Activated CD4-positive, alpha-beta T cell treated with anti-CD3 and anti-CD28 coated beads for 4 hours (primary cell): ENCODE results near the gene IFNA13.
"Not testable (repeated sequence)": the region's sequence is repeated elsewhere in the genome, so short reads cannot be mapped to it uniquely, and the experiment has no call there.

Experiments
- DNase-seq, 2 donors: peaks; one replicate each; pipeline ENCODE4 v3.0.0-alpha.2; 2020

IFNA13 gene

DNA sequence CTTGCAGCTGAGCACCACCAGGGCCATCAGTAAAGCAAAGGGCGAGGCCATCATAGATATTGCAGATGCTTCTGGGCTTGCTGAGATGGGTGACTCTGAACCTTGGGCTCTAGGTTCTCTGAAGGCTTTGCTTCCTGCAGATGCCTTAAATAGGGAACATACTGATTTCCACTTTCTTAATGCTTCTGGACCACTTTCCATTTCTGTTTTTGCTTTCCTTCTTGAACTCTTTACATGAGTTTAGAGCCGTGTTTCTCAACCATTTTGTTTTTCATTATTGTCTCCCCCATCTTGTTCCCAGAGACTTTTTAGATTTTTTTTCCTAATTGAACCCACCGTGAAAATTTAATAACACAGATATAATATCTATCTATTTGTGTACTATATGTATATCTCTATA, at the start of gene IFNA13:
TSS of gene IFNA13 (minus strand) at position 101 of the 400 bp plus-strand sequence. CDS start at position 54, 47 bp downstream.
- no peak for DNase-seq

DNA sequence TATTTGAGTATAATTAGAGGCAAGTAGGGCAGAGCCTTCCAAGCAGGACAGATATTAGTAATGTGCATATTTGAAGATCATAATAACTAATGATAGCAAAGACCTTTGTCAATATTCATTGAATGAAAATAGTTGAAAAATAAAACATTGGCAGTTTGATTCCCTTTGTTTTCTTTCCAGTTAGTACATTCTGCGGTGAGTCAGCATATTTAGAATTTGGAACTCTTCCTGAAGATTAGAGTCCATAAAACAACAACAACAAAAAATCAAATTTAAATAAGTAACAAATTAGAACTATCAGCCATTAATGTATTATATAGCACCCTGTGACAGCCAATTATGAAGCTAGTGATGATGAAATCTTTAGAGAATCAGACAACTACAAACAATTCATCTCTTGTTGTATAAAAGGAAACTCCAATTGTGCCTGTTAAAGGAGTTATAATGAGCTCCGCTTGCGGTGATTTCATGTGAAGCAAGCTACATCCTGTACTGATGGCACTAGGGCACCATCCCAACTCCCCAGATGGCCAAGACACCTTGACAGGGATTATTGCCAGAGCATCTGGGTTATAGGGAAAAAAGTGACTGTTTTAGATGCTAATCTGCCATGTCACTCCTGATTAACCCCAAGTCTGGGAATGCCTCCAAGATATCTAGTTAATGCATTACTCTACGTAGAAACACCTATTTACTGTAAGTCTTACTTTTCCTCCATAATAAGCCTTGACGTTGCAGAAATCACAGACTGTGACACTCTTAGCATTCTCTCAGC, 47.8 kb upstream of the IFNA13 start:
- DNase-seq = no peak

DNA sequence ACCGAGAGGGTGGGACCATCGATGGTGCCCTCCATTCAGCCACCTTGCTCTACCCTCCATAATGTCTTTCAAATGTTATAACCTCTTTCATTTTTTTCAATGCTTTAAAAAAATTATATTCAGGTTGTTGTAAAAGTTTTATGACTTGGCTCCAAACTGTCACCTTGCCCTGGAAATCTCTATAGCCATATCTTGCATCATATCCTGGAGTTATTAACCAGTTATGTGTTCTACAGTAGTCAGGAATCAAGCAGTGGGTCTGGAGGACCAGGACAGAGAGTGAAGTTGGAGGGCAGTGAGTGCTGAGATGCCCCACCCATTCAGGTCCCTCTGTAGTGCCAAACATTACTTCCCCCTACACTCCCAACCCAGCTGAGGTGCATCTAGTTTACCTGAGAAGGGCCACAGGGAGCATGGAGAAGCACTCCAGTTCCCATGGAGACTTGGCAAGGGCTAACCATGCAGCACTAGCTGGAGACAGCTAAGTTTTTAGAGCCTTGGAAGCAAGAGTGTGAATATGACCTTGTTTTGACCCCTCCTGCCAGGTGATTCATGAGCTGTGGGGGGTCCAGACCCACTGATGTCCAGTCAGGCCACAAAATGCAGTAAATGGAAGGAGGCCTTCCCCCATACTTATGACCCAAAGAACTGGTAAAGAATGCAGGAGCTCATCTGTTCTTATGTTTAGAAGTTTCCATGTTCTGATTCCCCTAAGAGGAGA, 46.5 kb upstream of the IFNA13 start:
- no peak for DNase-seq

DNA sequence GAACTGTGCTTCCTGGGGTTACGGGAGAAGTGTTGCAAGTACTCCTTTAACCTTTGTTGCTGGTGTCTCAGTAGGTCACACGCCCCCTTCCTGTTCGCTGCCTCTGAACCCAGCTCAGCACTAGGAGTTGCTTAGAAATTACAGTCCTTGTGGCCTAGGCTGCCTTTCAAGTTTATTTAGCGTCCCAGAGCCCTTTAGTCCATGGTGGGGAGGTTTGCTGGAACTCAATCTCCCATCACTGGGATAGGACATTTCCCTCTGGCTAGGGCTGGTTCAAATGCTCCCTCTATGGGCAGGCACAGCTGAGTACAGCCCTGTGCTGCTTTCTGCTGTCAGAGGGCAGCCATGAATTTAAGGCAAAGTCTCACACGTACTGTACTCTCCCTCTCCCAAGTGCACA, 45.8 kb upstream of the IFNA13 start:
- DNase-seq = peak in 1 of 2 donors; percentile 8

DNA sequence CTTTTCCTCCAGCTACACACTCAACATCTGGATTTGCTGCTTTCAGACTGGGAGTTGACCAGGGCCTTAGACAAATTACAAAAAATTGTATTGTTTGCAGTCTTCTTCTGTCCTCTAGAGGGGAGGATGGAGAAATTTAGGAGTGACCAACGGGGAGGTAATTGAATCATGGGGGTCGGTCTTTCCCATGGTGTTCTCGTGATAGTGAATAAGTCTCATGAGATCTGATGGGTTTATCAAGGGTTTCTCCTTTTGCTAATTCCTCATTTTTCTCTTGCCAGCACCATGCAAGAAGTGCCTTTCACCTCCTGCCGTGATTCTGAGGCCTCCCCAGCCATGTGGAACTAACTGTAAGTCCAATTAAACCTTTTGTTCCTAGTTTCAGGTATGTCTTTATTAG, 45.3 kb upstream of the IFNA13 start:
- no peak for DNase-seq

DNA sequence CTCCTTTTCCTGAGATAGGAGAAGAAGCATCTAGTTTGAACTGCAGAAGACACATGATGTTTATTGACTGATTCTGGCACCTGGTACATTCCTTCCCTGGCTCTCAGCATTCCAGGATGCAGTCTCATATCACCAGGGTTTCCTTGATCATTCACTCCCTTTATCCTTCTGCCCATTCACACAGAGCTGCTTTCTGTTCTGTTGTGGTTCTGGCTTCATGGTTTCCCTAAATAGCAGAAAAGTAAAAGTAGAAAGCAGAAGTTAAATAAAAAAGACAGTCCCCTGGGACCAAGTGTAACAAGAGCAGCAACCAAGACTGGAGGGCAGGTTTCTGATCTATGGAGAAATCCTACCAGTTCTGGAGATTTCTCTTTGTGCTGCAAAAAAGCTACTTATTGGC, 44.2 kb upstream of the IFNA13 start:
- no peak for DNase-seq

DNA sequence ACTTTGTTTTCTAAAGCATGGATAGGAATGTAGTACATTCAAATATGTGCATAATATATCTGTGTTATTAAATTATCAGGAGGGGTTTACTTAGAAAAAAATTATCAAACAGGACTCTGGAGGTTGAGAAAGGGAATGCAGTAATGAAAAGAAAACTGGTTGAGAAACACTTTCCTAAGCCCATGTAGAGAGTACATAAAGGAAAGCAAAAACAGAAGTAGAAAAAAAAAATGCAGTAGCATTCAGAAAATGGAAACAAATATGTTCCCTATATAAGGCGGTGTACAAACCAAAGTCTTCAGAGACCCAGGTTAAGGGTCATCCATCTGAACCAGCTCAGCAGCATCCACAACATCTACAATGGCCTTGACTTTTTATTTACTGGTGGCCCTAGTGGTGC, 41.0 kb upstream of the IFNA13 start, which contains the start of gene IFNA8:
TSS of gene IFNA8 (plus strand) at position 301 of the 400 bp plus-strand sequence. CDS start at position 361, 60 bp downstream.
- DNase-seq = no peak

DNA sequence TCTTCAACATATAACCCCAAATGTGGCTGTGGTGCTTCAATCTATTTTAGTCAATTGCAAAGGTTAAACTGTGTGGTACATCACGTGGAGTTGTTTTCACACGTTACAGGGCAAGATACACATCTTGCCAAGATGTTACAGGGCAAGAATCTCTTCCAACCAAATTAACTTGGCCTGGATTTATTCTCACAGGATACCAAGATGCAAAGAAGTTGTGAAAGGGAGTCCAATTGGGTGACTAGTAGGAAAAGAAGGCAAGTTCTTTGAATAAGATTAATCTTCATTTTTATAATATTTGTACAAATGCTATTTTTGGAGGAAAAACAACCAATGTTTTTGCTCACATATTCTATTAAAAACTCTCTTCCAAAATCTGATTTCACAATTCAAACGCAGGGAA, 36.3 kb upstream of the IFNA13 start:
- DNase-seq = no peak

DNA sequence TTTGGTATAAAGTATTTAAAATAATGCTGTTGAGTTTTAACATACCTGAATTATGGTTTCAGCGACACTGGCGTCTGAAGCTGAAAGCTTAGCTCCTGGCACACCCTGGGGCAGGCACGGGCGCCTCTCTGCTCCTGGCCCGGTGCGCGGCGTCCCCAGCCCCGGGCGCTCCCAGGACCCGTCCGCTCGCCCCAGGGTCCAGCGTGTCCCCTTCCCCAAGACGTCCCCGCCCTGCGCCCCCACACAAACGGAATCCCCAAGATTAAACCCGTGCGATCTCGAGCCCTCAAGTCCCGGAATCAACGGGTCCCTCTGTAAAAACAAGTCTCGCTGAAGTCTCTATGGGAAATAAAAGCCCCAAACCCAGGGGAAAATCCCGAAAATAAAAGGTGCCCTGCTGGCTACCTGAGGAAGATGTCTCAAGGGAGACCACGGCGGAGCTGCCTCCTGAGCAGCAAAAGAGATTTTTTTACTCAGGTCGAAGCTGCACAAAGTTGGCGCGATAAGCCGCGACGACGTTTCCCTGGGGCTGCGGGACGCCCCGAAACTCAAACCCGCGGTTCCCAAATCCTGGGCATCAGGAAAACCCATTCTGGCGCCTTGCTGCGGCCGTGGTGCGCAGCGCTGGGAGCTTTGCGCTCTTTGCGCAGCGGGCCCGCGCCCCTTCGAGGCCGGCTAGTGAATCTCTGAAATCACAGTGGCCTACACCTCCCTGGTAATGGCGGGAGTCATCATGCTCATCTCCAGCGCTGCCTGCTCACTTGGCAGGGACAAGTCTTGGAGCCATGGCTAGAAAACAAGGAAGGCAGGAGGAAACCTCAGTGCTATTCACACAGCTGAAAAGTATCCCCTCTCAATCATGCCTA, 34.8 kb upstream of the IFNA13 start:
- DNase-seq = no peak

DNA sequence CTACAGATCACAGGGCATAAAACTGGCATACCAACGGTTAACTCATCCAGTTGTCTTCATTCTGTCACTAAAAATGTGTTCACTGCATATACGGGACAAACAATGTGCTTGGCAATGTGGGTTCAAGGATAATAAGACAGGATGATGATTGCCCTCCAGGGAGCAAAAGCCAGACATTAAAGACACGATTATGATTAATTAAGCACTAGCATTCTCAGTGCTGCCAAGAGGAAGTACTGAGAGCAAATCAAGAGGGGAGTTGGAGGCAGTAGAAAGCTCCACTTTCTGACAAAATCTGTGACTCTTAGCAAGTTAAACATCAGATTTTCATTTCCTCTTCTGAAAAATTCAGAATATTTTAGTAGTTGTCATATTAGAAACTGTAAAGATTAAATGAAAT, 32.1 kb upstream of the IFNA13 start:
- DNase-seq = no peak

DNA sequence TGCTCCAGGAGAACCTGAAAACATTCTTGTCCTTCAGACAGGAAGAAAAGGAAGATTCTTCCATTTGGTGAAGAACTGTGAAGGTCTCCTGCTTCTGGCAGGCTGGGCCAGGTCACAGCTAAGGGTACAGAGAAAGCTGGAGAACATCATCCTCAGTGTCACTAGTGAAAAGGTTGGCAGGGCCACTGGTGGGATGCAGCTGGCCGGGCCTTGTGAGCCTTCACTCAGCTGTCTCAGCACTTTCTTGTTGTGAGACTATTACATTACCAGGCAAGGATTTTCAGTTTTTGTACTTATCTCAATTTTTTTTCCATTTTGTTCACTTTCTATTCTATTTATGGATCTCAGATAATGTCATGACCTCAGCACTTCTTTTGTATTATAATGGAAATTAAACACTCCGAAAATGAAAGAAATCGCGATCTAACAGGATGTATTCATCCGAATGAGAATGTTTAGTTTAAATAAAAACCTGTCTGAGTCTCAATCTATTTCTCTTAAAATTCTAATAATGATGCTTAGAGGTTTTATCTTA, 31.2 kb upstream of the IFNA13 start:
- DNase-seq = no peak

DNA sequence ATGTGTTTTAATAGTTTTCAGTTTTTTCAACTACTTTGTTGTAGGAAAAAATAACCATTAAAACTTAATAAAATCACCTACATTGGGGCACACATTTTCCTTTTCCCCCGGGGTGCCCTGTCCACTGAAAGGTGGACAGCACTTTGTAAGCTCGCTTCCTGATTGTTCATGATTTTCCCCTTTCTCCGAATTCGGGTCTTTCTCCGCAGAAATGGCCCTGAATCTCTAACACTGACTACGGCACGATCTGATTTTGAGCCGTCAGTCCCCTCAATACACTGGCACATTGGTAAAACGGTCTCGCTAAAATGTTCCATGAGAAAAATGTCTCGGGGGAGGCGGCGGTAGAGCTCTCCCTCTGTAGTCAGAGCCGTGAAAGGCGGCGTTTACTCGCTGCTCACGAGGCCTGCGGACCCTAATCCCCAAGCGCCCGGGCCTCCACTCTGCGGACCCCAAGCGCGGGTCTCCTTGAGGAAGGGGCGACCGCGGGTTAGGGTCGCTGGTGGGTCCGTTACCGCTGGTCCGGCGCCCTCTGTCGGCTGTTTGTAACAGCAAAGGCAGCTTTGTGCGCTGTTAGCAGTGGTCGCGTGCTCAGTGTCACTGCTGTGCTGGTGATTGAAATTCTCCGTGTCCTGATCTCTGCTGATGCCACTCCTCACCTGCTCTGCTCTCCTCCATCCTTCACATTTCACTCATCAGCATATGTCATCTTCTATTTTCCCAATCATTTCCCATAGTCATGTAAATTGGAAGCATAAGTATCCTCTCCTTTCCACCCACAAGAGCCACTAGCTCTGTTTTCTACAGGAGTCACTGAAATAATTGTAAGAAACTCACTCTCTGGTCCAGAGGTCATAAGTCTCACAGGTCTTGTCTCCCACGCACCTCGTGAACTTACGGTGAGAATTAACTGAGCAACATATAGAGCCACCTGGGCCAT, 28.2 kb upstream of the IFNA13 start:
- DNase-seq = peak; percentile 55 to 61

DNA sequence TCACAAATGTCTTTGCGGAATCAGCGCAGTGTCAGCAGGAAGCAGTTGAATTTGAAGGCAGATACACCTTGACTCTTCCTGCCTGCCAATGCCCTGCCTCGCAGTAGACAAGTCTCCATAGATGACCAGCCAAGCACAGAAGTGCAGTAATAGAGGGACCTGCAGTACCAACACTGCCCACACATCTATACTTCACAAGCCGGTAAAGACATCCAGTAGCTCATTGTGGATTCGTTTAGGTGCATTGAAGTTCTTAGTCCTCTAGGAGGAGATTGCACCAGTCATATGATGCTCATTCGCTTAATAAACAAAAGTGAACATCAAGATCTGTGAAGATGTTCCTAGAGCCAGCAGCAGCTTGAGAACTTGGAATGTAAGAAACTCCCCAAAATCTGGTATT, 24.4 kb upstream of the IFNA13 start:
- no peak for DNase-seq

DNA sequence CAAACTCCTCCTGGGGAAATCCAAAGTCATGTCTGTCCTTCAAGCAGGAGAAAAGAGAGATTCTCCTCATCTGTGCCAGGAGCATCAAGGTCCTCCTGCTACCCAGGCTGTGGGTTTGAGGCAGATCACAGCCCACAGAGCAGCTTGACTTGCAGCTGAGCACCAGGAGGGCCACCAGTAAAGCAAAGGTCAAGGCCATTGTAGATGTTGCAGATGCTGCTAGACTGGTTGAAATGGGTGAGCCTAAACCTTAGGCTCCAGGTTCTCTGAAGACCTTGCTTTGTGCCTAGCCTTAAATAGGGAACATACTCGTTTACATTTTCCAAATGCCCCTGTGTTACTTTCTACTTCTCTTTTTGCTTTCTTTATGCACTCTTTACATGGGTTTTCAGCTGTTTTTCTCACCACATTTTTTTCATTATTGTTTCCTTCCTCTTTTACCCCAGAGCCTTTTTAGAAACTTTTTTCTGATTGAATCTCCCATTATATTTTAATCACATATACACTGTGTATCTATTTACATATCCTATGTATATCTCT, 17.3 kb upstream of the IFNA13 start, which contains the start of gene IFNA2:
TSS of gene IFNA2 (minus strand) at position 268 of the 540 bp plus-strand sequence. CDS start at position 199, 69 bp downstream.
- no peak for DNase-seq

DNA sequence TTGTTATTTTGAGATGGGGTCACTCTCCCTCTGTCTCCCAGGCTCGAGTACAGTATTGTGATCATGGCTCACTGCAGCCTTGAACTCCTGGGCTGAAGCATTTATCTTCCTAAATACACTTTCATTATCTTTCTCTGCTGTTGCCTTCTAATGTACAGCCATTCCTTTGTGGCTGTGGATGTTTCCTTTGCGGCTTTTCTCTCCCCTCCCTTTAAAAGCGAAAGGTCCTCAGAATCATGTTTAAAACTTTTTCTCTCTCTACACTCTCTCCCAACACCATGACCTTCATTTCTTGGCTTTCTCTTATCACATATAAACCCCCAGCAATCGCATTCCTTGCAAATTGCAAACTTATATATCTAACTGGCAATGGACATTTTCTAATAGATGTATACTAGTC, 15.8 kb upstream of the IFNA13 start:
- no peak for DNase-seq

DNA sequence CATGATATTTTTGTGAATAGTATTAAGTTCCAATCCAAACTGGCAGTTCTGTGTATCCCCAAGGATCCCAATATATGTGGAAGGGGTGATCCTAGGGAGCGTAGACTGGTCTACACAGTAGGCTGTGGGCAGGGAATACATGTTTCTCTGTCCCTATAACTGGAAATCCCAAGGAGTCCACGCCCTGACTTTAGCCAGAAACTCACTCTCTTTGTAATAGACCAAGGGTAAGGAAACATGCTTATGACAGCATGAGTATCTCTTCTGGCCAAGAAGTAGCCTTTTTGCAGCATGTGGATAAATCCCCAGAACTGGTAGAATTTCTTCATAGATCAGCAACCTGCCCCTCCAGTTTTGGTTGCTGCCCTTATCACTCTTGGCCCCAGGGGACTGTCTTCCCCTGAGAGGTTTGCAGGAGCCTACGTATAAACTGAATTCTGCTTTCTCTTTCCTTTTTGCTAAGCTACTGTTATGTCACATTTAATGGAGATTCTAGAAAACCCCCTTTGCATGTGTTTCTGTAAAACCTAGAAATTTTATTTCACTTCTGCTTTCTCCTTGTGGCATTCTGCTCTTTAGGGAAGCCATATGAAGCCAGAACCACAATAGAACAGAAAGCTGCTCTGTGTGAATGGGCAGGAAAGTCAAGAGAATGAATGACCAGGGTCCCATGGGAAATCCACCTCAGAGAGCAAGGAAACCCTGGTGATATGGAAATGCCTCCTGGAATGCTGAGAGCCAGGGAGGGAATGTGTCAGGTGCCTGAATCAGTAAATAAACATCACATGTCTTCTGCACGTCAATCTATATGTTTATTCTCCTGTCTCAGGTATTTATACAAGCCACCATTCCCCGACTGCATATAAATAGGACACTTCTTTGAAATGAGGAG, 13.8 kb upstream of the IFNA13 start:
- DNase-seq = no peak

DNA sequence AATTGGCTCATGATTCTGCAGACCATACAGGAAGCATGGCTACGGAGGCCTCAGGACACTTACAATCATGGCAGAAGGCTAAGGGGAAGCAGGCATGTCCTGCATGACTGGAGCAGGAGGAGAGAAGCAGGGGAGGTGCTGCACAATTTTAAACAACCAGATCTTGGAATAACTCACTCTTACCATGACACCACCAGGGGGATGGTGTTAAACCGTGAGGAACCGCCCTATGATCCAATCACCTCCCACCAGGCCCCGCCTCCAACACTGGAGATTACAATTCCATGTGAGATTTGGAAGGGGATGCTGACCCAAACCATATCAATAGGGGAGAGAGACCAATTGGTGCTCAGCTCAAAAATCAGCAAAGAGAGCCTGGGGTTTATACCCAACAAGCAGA, 3.6 kb upstream of the IFNA13 start:
- not testable (repeated sequence) for DNase-seq

DNA sequence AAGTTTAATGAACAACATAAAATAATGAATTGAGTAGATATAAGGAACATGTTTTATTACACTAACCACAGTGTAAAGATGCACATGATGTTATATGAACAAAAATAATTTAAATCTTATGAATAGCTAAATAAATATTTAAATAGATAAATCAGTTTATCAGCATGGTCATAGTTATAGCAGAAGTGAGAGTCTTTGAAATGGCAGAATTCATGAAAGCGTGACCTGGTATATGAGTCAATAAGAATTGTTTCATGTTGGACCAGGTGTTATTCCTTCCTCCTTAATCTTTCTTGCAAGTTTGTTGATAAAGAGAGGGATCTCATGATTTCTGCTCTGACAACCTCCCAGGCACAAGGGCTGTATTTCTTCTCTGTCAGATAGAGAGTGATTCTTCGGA, 688 bp downstream of the IFNA13 start:
- not testable (repeated sequence) for DNase-seq

DNA sequence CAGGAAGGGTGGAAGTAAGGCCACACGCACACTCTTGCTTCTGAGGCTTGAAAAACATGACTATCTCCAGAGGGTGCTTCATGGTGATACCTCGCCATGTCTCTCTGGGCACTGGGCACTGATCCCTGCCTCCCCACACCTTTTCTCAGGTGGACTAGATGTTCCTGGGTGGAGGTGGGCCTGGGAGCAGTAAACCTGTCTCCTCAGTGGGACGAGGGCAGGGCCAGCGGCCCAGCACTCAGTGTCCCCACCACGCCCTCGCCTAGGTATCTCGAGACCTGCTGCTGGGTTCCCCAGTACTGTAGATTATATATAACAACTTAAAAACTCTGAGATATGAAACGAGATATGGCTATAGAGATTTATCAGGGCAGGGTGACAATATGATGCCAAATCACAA, 5.6 kb downstream of the IFNA13 start:
- DNase-seq = no peak
